8988T (cell line): Measurements from ENCODE around the gene DNAJC8.
A peak's percentile ranks its signal among the peaks of the same experiment; 100 is the strongest.

ENCODE experiments used
- DNase-seq: peaks from one replicate; pipeline ENCODE4 v3.0.0; 2011

Gene DNAJC8

GRCh38 chr1:28232558-28233263, at the start of gene DNAJC8:
Gene DNAJC8 (minus strand): TSS chr1:28233029. CDS start chr1:28232998, 31 bp downstream.
- DNase-seq, result peak; percentile 62

DNA sequence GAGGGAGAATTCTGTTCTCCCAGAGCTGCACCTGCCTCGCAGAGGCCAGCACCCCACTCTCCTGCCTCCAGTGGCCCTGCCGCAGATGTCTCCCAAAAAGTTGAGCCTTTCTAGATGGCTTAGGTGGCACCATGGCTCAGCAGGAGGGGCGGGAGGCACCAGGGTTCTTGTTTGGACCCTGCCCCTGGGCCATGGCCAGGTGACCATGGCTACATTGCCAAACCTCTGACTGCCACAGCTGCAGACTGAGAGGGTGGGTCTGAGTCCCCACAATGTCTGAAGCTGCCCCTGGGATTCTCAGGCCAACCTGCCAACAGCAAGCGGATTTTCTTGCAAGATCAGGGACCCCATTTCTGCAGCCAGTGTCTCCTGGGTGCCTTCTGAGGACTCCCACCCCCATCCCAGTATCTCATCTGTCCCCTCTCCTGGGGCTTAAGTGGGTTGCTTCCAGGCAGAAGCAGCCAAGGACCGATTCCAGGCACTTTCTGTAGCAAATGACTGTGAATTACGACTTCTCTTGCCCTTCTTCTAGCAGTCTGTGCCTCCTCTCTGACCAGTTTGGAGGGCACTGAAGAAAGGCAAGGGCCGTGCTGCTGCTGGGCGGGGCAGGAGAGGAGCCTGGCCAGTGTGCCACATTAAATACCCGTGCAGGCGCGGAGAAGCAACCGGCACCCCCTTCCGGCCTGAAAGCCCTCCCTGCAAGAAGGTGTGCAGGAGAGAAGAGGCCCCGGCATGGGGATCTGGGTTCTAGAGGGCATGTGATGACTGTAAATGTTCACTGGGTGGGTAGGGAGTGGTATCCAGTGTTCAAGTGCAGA, 49.0 kb upstream of the DNAJC8 start:
- no peak for DNase-seq

GRCh38 chr1:28280977-28281381, 48.1 kb upstream of the DNAJC8 start:
- no peak for DNase-seq

DNA sequence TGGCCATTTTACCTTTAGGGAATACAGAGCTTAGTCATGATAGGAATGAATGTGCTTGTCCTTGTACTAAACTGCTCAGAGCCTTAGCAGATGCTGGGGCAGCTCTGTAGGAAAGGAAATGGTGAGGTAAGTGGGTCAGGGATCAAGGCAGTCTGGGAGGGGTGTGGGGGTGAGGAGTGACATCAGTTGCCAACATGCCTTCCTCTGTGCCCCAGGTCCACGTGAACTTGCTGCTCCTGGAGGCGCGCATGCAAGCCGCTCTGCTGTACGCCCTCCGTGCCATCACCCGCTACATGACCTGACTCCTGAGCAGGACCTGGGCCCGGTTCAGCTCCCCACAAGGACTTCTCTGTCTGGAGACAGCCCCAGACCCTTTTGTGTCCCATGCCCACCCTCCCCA, 47.7 kb upstream of the DNAJC8 start:
- DNase-seq, result no peak

DNA sequence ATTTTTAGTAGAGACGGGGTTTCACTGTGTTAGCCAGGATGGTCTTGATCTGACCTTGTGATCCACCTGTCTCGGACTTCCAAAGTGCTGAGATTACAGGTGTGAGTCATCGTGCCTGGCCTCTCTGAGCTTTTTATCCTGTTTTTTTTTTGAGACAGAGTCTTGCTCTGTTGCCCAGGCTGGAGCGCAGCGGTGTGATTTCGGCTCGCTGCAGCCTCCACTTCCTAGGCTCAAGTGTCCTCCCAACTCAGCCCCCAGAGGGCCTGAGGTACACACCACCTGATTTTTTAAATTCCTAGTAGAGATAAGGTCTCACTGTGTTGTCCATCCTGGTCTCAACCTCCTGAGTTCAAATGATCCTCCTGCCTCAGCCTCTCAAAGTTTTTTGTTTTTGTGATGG, 46.9 kb upstream of the DNAJC8 start:
- no peak for DNase-seq

DNA sequence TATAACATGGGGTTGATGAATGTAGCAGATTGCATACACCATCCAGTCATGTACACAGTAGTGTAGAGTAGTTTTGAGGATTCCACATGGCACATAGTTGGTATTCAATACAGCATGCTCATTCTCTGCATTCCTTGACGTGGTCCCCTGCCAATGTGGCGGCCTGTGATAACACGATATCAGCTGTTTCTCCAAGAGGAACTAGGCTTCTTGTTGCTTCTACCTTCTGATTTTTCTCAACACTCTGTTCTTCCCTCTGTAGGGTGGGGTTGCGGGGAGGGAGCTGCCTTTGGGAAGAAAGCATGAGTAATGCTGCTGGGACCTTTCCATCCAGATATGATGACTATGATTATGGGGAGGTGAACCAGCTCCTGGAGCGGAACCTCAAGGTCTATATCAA, 45.9 kb upstream of the DNAJC8 start:
- no peak for DNase-seq

DNA sequence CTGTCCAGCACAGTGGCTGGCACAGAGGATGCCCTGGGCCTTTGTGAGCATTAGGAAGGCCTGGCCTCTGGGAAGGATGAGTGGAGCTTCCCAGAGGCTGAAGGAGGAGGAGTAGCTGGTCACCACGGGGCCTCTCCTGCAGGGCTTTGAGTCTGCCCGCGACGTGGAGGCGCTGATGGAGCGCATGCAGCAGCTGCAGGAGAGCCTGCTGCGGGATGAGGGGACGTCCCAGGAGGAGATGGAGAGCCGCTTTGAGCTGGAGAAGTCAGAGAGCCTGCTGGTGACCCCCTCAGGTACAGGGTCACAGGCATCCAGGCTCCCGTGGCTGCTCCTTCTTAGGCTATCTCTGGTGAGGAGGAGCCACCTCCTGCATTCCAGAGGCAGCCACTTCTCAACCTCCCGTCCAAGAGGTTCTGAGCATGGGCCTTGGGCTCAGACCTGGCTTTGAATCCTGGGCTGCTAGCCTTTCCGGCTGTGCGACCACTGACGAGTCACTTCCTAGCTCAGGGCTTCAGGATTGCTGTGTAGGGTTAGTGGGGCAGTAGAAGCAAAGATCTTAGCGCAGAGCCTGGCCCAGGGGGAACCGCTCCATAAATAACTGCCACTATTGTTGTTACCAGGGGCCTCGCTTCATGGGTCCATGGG, 40.5 kb upstream of the DNAJC8 start:
- no peak for DNase-seq

GRCh38 chr1:28272215-28272852, 39.5 kb upstream of the DNAJC8 start:
- no peak for DNase-seq

GRCh38 chr1:28269529-28269928, 36.7 kb upstream of the DNAJC8 start:
- no peak for DNase-seq

GRCh38 chr1:28267633-28268032, 34.8 kb upstream of the DNAJC8 start:
- DNase-seq, result no peak

- no peak for DNase-seq
Observed at GRCh38 chr1:28266920-28267322, 34.1 kb upstream of the DNAJC8 start.

DNA sequence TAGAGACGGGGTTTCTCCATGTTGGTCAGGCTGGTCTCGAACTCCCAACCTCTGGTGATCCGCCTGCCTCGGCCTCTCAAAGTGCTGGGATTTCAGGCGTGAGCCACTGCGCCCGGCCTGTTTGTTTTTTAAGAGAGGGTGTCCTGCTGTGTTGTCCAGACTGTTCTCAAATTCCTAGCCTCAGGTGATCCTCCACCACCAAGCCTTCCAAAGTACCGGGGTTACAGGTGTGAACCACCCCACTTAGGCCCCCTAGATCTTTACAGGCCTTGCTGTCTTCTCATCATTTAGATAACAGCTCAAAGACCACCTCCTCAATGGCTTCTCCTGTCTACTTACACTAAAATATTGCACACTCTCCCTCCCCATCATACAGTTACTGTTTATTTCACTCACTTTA, 32.7 kb upstream of the DNAJC8 start:
- DNase-seq, result no peak

DNA sequence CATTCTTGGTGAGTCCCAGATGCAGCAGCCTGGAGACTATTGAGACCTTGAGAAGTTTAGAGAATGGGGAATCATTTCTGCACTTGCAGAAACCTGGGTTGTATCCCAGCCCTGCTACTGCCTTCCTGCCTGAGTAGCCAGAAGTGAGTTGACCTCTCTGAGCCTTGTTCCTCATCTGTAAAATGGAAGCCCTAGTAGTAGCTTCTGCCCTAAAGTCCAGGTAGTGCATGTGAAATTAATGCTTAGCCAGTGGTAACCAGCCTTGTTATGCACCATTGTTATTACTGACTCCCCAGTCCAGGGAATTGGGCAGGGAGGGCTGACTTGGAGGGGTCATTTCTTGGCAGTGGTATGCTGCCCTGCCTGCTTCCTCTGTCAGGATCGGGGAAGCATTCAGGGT, 32.1 kb upstream of the DNAJC8 start:
- DNase-seq, result no peak

DNA sequence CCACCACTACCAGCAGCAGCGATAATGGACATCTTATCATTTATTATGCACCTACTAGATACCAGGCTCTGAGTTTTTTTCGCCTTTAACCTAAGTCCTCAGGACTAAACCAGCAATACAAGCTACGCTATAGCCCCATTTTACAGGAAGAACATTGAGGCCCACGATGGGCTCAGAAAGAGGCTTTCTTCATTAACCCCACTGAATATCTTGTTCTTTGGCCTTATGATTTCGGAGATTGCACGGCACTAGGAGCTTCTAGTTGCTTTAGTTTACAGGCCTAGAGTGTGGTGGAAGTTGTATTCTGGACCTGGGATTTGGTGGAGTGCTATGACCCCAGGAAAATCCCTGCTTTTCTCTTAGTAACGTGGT, 28.0 kb upstream of the DNAJC8 start:
- DNase-seq, result no peak

DNA sequence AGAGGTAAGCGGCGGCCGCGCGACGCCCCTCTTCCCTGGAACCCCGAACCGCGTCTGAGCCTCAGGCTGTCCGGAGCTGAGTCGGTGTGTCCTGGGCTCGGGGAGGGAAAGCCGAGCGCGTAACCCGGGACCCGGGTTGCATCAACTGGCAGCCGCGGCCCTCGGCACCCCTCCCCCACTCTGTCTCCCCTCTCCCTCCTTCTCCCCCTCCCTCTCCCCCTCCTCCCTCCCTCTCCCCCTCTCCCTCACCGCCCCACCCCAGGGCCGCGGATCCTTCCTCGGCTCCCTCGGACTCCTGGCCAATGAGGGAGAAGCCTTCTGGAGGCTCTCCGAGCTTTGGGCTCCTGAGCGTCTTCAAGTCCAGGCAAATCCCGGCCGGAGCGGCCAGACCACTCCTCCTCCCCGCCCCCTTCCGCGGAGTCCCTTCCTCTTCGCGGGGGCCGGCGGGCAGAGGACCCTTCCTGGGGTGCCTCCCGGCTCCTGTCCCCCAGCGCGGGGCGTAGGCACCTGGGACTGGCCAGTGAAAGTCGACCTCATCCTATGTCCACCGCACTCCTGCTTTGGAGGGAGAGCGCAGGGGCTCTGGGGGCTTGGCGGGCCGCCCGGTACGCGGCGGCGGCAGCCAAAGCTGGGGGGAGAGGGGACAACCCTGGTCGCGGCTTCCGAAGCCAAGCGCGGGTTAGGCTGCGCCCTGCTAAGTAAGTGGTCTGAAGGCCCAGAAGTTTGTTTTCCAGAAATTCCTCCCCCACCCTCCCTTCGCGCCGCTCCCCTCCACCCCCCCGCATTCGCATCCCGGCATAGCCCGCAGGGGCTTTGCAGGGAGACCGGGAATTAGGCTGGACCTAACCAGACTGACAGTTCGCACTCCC, 27.3 kb upstream of the DNAJC8 start:
- DNase-seq, result no peak

DNA sequence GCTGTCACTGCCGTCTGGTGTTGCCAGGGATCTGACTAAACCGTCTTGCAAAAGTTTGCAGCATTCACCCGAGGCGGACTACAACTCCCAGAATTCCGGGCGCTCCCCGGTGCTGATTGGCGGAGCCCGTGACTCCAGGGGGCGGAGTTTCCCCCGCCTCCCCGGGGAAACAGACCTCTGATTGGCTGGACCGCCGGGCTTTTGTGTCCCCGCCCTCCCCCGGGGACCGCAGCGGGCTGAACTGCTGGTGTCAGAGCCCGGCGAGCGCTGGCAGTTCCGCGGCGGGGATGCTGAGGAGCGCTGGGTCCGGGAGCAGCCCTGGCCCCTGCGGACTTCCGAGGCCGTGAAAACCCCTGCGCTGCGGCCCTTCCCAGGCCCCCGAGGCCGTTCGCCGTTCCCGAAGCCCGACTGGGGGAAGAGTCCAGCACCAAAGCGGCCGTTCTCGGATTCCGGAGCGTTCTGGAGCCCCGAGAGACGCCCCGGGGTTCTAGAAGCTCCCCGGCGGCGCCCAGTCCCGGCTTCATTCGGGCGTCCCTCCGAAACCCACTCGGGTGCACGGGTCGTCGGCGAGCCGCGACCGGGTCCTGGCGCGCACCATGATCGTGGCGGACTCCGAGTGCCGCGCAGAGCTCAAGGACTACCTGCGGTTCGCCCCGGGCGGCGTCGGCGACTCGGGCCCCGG, 26.6 kb upstream of the DNAJC8 start, which contains the start of gene SESN2:
TSS of gene SESN2 (plus strand) at position 267 of the 682 bp plus-strand sequence. CDS start at position 597, 330 bp downstream.
- DNase-seq, result peak; percentile 51

- no peak for DNase-seq
Observed at GRCh38 chr1:28258628-28259251, 25.9 kb upstream of the DNAJC8 start.

DNA sequence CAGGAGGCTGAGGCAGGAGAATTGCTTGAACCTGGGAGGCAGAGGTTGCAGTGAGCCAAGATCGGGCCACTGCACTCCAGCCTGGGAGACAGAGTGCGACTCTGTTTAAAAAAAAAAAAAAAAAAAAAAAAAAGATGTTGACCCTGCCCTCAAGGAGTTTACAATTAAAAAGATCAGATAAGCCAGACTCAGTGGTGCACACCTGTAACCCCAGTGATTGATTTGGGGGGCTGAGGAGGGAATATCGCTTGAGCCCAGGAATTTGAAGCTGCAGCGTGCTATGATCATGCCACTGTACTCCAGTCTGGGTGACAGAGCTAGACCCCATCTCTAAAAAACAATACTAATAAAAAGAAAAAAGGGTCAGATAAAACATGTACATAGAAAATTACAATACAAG, 24.9 kb upstream of the DNAJC8 start:
- DNase-seq, result no peak

DNA sequence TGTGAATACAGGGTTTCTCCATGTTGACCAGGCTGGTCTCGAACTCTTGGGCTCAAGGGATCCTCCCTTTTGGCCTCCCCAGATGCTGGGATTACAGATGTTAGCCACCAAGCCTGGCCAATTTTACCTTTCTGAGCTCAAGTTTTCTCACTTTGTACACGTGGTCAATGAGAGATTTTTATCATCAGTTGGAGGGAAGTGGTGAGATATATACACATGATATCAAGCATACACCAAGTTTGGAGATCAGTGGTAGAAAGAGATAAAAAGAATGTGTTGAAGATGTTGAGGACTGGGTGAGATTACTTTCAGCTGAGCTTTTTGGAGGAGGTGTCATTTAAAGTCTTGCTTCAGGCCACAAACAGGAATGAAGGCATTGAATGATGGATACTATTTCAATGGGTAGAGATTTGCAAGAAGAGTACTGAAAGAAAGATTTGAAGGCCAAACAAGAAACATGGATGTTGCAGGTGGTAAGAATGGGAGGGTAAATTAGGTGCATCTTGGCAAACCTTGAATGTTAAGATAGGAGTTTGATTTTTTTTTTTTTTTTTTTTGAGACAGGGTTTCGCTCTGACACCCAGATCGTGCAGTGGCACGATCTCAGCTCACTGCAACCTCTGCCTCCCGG, 23.5 kb upstream of the DNAJC8 start:
- DNase-seq, result no peak

- no peak for DNase-seq
Observed at GRCh38 chr1:28249866-28250295, 17.1 kb upstream of the DNAJC8 start.
